Epithelial cell of proximal tubule (primary cell): ENCODE results near the gene GALNT9. TPM values are rescaled to one million over a fixed set of nuclear protein-coding genes. Genes with fewer than 3 reads are reported as not detected.
"Not testable (repeated sequence)": the region's sequence is repeated elsewhere in the genome, so short reads cannot be mapped to it uniquely, and the experiment has no call there.

Experiments
- DNase-seq: peaks from one replicate; pipeline ENCODE4 v3.0.0-alpha.2; 2011; ENCODE audit warnings: low read depth
- H3K4me3 ChIP-seq: 2 replicates; pipeline ENCODE4 v1.5.1; 2011; ENCODE audit warnings: low read depth, mild to moderate bottlenecking, low read length
- CTCF ChIP-seq: conservative IDR thresholded peaks from 2 replicates; pipeline ENCODE4 v1.5.1; 2012; ENCODE audit warnings: low read depth, mild to moderate bottlenecking, low read length
- total RNA-seq: library from RNA; depleted of rRNA; stranded (reverse); fragments of >200 nt; gene quantifications from 2 replicates; pipeline ENCODE4 v1.2.3, GENCODE V29; 2015

GALNT9 gene
- total RNA-seq, 1 donor from 2014 or later = not detected

GRCh38 chr12:132196038-132196872 lies 133.1 kb downstream of the GALNT9 start:
- H3K4me3 ChIP-seq = no peak overlapping the region
- no peak for TF ChIP-seq CTCF
- no peak for DNase-seq

- not testable (repeated sequence) for DNase-seq
Measured at GRCh38 chr12:132195242-132195641, 134.1 kb downstream of the GALNT9 start.

GRCh38 chr12:132194556-132194955 lies 134.8 kb downstream of the GALNT9 start:
- no peak for TF ChIP-seq CTCF
- no peak for DNase-seq
- no peak overlapping the region for H3K4me3 ChIP-seq

More at GRCh38 chr12:132195242-132195641, 134.1 kb downstream of the GALNT9 start:
- H3K4me3 ChIP-seq = not testable (repeated sequence)

GRCh38 chr12:132194056-132194455 lies 135.3 kb downstream of the GALNT9 start:
- DNase-seq = no peak
- peak; percentile 47 for TF ChIP-seq CTCF
- H3K4me3 ChIP-seq = no peak overlapping the region

GRCh38 chr12:132191715-132192553 lies 137.5 kb downstream of the GALNT9 start:
- TF ChIP-seq CTCF = peak; percentile 18
- no peak overlapping the region for H3K4me3 ChIP-seq
- no peak for DNase-seq

- TF ChIP-seq CTCF = no peak
- DNase-seq = no peak
- H3K4me3 ChIP-seq = peak overlapping the region; percentile 59
Measured at GRCh38 chr12:132190834-132191500, 138.4 kb downstream of the GALNT9 start.
